ENCODE results near the gene C10orf62.
A peak's percentile ranks its signal among the peaks of the same experiment; 100 is the strongest.
"Not testable (repeated sequence)": the region's sequence is repeated elsewhere in the genome, so short reads cannot be mapped to it uniquely, and the experiment has no call there.

Gene C10orf62

DNA sequence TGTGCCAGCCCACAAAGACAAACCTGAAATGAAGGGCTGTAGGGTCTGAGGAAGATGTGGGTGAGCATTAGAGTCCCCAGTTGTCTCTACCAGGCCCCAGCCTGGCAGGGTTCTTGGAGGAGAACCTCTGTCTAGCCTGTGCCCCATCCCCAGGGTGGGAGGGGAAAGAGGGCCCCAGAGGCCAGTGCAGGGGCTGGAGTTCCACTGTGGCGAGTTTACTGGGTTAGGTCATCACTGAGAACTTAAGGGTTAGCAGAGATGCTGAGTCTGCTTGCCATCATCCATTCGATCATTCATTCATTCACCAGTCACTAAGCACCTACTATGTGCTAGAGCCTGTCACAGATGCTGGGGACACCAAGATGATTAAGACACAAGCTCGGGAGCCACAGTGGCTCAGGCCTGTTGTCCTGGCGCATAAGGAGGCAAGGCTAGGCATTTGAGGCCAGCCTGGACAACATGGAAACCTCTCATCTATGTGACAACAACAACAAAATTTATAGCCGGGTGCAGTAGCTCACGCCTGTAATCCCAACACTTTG lies 14.3 kb upstream of the C10orf62 start:
- H3K4me1 ChIP-seq = peaks cover 20% of the 10 kb centered on the region
- no peak overlapping the region for H3K9ac ChIP-seq
- no peaks in the 10 kb centered on the region for H3K27me3 ChIP-seq (ENCODE audit: control insufficient read depth, insufficient read depth, low read length)
- H3K27ac ChIP-seq = peak overlapping the region; percentile 74
- H3K4me2 ChIP-seq (ENCODE audit: low read length) = no peak overlapping the region
- H3K9me3 ChIP-seq (ENCODE audit: control insufficient read depth, low read length) = no peaks in the 10 kb centered on the region
- H3K36me3 ChIP-seq (ENCODE audit: control insufficient read depth, insufficient read depth, low read length) = no peaks in the 10 kb centered on the region
- TF ChIP-seq, protein P1, sequence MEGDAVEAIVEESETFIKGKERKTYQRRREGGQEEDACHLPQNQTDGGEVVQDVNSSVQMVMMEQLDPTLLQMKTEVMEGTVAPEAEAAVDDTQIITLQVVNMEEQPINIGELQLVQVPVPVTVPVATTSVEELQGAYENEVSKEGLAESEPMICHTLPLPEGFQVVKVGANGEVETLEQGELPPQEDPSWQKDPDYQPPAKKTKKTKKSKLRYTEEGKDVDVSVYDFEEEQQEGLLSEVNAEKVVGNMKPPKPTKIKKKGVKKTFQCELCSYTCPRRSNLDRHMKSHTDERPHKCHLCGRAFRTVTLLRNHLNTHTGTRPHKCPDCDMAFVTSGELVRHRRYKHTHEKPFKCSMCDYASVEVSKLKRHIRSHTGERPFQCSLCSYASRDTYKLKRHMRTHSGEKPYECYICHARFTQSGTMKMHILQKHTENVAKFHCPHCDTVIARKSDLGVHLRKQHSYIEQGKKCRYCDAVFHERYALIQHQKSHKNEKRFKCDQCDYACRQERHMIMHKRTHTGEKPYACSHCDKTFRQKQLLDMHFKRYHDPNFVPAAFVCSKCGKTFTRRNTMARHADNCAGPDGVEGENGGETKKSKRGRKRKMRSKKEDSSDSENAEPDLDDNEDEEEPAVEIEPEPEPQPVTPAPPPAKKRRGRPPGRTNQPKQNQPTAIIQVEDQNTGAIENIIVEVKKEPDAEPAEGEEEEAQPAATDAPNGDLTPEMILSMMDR (IDR thresholded peaks at IDR 0.05) = no peak
- H3K79me2 ChIP-seq = no peaks in the 10 kb centered on the region
- H2AFZ ChIP-seq = no peak overlapping the region
- no peak overlapping the region for H3K4me3 ChIP-seq (ENCODE audit: low read depth, low read length)

DNA sequence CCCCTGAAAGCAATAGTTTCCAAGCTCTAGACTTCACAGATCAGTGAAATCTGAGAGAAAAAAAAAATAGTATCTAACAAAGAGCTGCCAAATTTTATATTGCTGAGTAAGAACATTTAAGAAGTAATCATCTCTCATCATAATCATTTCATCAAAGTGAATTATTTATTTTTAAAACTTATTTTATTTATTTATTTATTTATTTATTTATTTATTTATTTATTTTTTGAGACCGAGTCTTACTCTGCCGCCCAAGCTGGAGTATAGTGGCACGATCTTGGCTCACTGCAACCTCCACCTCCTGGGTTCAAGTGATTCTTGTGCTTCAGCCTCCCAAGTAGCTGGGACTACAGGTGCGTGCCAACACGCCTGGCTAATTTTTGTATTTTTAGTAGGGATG lies 13.0 kb upstream of the C10orf62 start:
- Histone ChIP-seq H2AFZ (peak overlapping the region; percentile 66), H3K4me1 (peaks cover 20% of the 10 kb centered on the region), H3K27ac (peak overlapping the region; percentile 54)
- not testable (repeated sequence) for H3K36me3 ChIP-seq (ENCODE audit: control insufficient read depth, insufficient read depth, low read length); H3K9me3 ChIP-seq (ENCODE audit: control insufficient read depth, low read length); H3K4me2 ChIP-seq (ENCODE audit: low read length); H3K79me2 ChIP-seq; H3K4me3 ChIP-seq (ENCODE audit: low read depth, low read length); H3K9ac ChIP-seq; H3K27me3 ChIP-seq (ENCODE audit: control insufficient read depth, insufficient read depth, low read length)

DNA sequence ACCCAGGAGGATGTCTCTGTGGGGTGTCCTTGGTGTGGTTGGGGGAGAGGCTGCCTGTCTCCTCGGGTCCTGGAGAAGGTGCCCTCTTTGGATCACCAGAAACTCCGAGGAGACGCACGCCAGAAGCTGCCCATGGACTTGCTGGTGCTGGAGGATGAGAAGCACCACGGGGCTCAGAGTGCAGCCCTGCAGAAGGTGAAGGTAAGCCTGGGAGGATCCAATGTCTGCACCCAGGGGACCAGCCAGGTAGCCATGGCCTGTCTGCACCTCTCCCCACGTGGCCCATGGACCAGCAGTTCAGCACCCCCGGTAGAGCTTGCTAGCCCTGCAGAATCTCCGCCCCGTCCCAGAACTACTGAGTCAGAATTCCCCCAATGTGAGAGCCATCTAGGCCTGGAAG lies 11.8 kb upstream of the C10orf62 start:
- H3K9me3 ChIP-seq (ENCODE audit: control insufficient read depth, low read length) = no peaks in the 10 kb centered on the region
- H3K36me3 ChIP-seq (ENCODE audit: control insufficient read depth, insufficient read depth, low read length) = no peaks in the 10 kb centered on the region
- H3K4me2 ChIP-seq (ENCODE audit: low read length) = no peak overlapping the region
- H3K4me3 ChIP-seq (ENCODE audit: low read depth, low read length) = no peak overlapping the region
- H3K27ac ChIP-seq = no peak overlapping the region
- H3K9ac ChIP-seq = no peak overlapping the region
- H3K79me2 ChIP-seq = no peaks in the 10 kb centered on the region
- peaks cover 20% of the 10 kb centered on the region for H3K4me1 ChIP-seq
- no peak overlapping the region for H2AFZ ChIP-seq
- TF ChIP-seq, protein P1 (IDR thresholded peaks at IDR 0.05) = no peak
- H3K27me3 ChIP-seq (ENCODE audit: control insufficient read depth, insufficient read depth, low read length) = no peaks in the 10 kb centered on the region

DNA sequence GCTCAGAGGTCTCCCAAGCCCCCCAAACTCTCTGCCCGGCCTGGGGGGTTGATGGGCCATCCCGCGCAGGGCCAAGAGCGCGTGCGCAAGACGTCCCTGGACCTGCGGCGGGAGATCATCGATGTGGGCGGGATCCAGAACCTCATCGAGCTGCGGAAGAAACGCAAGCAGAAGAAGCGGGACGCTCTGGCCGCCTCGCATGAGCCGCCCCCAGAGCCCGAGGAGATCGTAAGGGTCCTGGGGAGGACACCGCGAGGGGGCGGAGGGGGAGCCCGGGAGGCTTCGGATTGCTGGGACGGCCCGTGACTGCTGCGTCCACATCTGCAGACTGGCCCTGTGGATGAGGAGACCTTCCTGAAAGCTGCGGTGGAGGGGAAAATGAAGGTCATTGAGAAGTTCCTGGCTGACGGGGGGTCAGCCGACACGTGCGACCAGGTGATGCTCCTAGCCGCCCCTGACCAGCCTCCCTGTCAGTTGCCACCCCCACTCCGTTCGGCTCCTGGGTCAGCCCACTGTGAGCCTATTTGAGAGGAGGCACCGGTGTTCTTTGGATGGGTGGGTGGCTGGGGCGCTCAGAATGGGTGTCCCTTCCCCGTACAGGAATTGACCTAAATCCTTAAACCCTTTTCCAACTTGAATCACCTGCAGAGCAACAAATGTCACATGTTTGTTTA lies 11.2 kb upstream of the C10orf62 start:
- Histone ChIP-seq H3K27me3 (ENCODE audit: control insufficient read depth, insufficient read depth, low read length) (no peaks in the 10 kb centered on the region), H3K4me2 (ENCODE audit: low read length) (no peak overlapping the region), H3K4me1 (peaks cover 20% of the 10 kb centered on the region), H2AFZ (peak overlapping the region; percentile 84), H3K36me3 (ENCODE audit: control insufficient read depth, insufficient read depth, low read length) (no peaks in the 10 kb centered on the region), H3K79me2 (no peaks in the 10 kb centered on the region), H3K9ac (no peak overlapping the region), H3K4me3 (ENCODE audit: low read depth, low read length) (no peak overlapping the region), H3K9me3 (ENCODE audit: control insufficient read depth, low read length) (no peaks in the 10 kb centered on the region), H3K27ac (no peak overlapping the region)
- TF ChIP-seq, protein P1 (IDR thresholded peaks at IDR 0.05) = no peak

DNA sequence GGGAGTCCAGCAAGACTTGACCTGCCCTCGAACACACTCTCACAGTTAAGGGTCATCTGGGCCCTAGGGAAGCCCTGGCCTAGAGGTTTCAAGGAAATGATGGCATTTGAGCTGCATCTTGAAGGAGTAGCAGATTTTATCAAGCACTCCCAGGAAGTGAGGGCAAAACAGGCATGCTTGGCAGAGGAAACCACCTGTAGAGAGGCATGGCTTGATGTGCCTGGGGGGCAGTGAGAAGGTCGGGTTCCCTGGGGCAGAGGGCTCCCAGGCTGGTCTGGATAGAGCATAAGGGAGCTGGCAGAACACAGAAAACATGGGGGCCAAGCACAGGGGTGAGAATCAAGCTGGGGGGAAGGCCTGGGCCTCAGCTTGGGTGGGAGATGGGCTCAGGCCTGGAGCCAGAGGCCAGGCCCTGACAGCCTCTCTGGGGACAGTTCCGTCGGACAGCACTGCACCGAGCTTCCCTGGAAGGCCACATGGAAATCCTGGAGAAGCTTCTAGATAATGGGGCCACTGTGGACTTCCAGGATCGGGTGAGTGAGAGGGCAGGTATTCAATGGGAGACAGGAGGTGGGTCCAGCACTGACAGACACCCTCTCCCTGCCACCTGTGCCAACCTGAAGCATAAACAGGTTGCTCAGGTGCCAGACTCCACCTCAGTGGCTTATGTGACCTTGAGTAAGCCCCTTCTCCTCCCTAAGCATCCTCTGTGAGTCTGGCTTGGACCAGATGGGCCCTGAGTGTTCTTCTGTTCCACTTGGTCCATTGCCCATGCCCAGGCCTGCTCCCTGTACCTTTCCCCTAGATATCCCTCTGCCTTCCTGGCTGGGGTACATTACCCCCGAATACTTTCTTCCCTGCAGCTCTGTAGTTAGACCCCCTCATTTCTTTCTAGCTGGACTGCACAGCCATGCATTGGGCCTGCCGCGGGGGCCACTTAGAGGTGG lies 8.8 kb upstream of the C10orf62 start:
- peaks cover 24% of the 10 kb centered on the region for H3K4me1 ChIP-seq
- no peaks in the 10 kb centered on the region for H3K27me3 ChIP-seq (ENCODE audit: control insufficient read depth, insufficient read depth, low read length)
- H3K4me2 ChIP-seq (ENCODE audit: low read length) = no peak overlapping the region
- H2AFZ ChIP-seq = no peak overlapping the region
- H3K79me2 ChIP-seq = peaks cover 11% of the 10 kb centered on the region
- H3K9ac ChIP-seq = no peak overlapping the region
- H3K4me3 ChIP-seq (ENCODE audit: low read depth, low read length) = no peak overlapping the region
- H3K9me3 ChIP-seq (ENCODE audit: control insufficient read depth, low read length) = no peaks in the 10 kb centered on the region
- H3K27ac ChIP-seq = no peak overlapping the region
- no peaks in the 10 kb centered on the region for H3K36me3 ChIP-seq (ENCODE audit: control insufficient read depth, insufficient read depth, low read length)
- TF ChIP-seq, protein P1 (IDR thresholded peaks at IDR 0.05) = no peak
